A549 (cell line): ENCODE data around the gene RPP30. TPM values are rescaled to one million over a fixed set of nuclear protein-coding genes. Genes with fewer than 3 reads are reported as not detected.

Experiments
- ATAC-seq, 2 experiments: fragments of 200-7000 bp in 1 of 2; fragments of >200 bp in 1 of 2; cut with Nextera tagmentation in 1 of 2; cut with Tn5 transposase in 1 of 2; 3 replicates each; pipeline versions ENCODE4 v1.8.0 to v1.9.1; 2018 to 2020; ENCODE audit warnings: mild to moderate bottlenecking in 1 of 2, moderate library complexity in 1 of 2
- CTCF ChIA-PET: fragments of 300-600 bp; sonication (Branson Sonifier 250); formaldehyde crosslinking; extraction: SDS; loops from one replicate; lab custom pipeline; 2021; ENCODE audit warnings: antibody characterized with exemption, inconsistent platforms; lab: Yijun Ruan, JAX
- POLR2A ChIA-PET: fragments of 350-600 bp; formaldehyde crosslinking; extraction: SDS; loops from one replicate; lab custom pipeline; 2021; ENCODE audit warnings: antibody characterized with exemption, inconsistent platforms; lab: Yijun Ruan, JAX
- DNase-seq, 2 experiments: peaks; one replicate each; pipeline versions ENCODE4 v3.0.0 to v3.0.0-alpha.2; 2011 to 2016; ENCODE audit warnings: low read depth in 1 of 2, low spot score in 1 of 2
- FAIRE-seq: peaks from 2 replicates; lab custom pipeline; 2011; peaks lifted over from hg19 to GRCh38; lab: Jason Lieb, UNC
- H3K27ac ChIP-seq, 2 experiments: fragments of >200 bp; sonication (Bioruptor Twin); formaldehyde crosslinking; 3 replicates each; pipeline ENCODE4 v1.5.1; 2016 to 2017
- H3K4me1 ChIP-seq: fragments of >200 bp; sonication (Bioruptor Twin); formaldehyde crosslinking; 3 replicates; pipeline ENCODE4 v1.6.1; 2016
- H3K4me2 ChIP-seq: fragments of >200 bp; sonication (Bioruptor Twin); formaldehyde crosslinking; 3 replicates; pipeline ENCODE4 v1.6.1; 2016
- H3K4me3 ChIP-seq: fragments of >200 bp; sonication (Bioruptor Twin); formaldehyde crosslinking; 3 replicates; pipeline ENCODE4 v1.5.1; 2016
- H3K9me3 ChIP-seq: fragments of >200 bp; sonication (Bioruptor Twin); formaldehyde crosslinking; 3 replicates; pipeline ENCODE4 v1.6.1; 2016
- BHLHE40 ChIP-seq: IDR thresholded peaks from 2 replicates; pipeline ENCODE4 v1.6.1; 2012; ENCODE audit warnings: low read depth, low read length, inconsistent platforms
- CBX8 ChIP-seq: fragments of 200-600 bp; sonication (generic); IDR thresholded peaks from 2 replicates; pipeline ENCODE4 v1.6.1; 2016
- CEBPB ChIP-seq, 2 experiments: fragments of >200 bp in 1 of 2; sonication (Bioruptor Twin) in 1 of 2; formaldehyde crosslinking in 1 of 2; IDR thresholded peaks; 2 replicates each; pipeline ENCODE4 v1.6.1; 2012 to 2016
- CHD2 ChIP-seq: fragments of 150-350 bp; IDR thresholded peaks from 2 replicates; pipeline ENCODE4 v1.6.1; 2014; ENCODE audit warnings: low read length; ENCODE audit not compliant: partially characterized antibody
- CHD4 ChIP-seq: fragments of 200-600 bp; sonication (generic); IDR thresholded peaks from 2 replicates; pipeline ENCODE4 v1.6.1; 2016; ENCODE audit warnings: antibody characterized with exemption, mild to moderate bottlenecking, borderline replicate concordance
- FOXS1 ChIP-seq: fragments of 250-450 bp; sonication (Bioruptor Pico); IDR thresholded peaks from 2 replicates; pipeline ENCODE4 v1.5.0; 2020; ENCODE audit warnings: mild to moderate bottlenecking, moderate library complexity
- HEYL ChIP-seq: fragments of 250-450 bp; sonication (Bioruptor Pico); IDR thresholded peaks from 2 replicates; pipeline ENCODE4 v1.8.0; 2021; ENCODE audit warnings: mild to moderate bottlenecking, moderate library complexity
- JUNB ChIP-seq: fragments of >200 bp; sonication (Bioruptor Twin); formaldehyde crosslinking; IDR thresholded peaks from 2 replicates; pipeline ENCODE4 v1.6.1; 2016
- KDM5A ChIP-seq: fragments of 200-600 bp; sonication (generic); IDR thresholded peaks from 2 replicates; pipeline ENCODE4 v1.6.1; 2016; ENCODE audit warnings: antibody characterized with exemption, mild to moderate bottlenecking
- MAFK ChIP-seq: fragments of 450-650 bp; IDR thresholded peaks from 2 replicates; pipeline ENCODE4 v1.6.1; 2014; ENCODE audit not compliant: partially characterized antibody
- MAZ ChIP-seq: fragments of 150-350 bp; IDR thresholded peaks from 2 replicates; pipeline ENCODE4 v1.6.1; 2014; ENCODE audit warnings: antibody characterized with exemption, low read depth, low read length, borderline replicate concordance
- NFE2L2 ChIP-seq: fragments of 150-350 bp; conservative IDR thresholded peaks from 2 replicates; pipeline ENCODE4 v1.6.1; 2014; ENCODE audit warnings: low read length
- PHF8 ChIP-seq: fragments of 200-600 bp; sonication (generic); IDR thresholded peaks from 2 replicates; pipeline ENCODE4 v1.6.1; 2016; ENCODE audit warnings: low read depth, mild to moderate bottlenecking, antibody characterized with exemption, moderate library complexity, borderline replicate concordance
- POLR2AphosphoS2 ChIP-seq: conservative IDR thresholded peaks from 2 replicates; pipeline ENCODE4 v1.6.1; 2012; ENCODE audit warnings: low read length, improper control_type of control experiment, inconsistent platforms
- RFX5 ChIP-seq: fragments of 450-650 bp; IDR thresholded peaks from 2 replicates; pipeline ENCODE4 v1.7.1; 2014; ENCODE audit warnings: antibody characterized with exemption, mild to moderate bottlenecking, moderate library complexity
- SMC3 ChIP-seq: fragments of >200 bp; sonication (Bioruptor Twin); formaldehyde crosslinking; IDR thresholded peaks from 3 replicates; pipeline ENCODE4 v1.6.1; 2018; ENCODE audit warnings: inconsistent platforms
- ZC3H11A ChIP-seq: fragments of 450-650 bp; IDR thresholded peaks from 2 replicates; pipeline ENCODE4 v1.6.1; 2014; ENCODE audit warnings: antibody characterized with exemption, mild to moderate bottlenecking
- ZFP36 ChIP-seq: fragments of 450-650 bp; IDR thresholded peaks from 2 replicates; pipeline ENCODE4 v1.6.1; 2014; ENCODE audit warnings: borderline replicate concordance; ENCODE audit not compliant: partially characterized antibody
- ZNF302 ChIP-seq: fragments of 250-450 bp; sonication (Bioruptor Pico); IDR thresholded peaks from 2 replicates; pipeline ENCODE4 v1.9.0; 2021; ENCODE audit warnings: inconsistent platforms, mild to moderate bottlenecking, moderate library complexity
- WGBS: methylation state at CpG from one replicate; pipeline ENCODE4 v1.1.6; 2017; ENCODE audit errors: missing lambda C conversion rate; 5-methylcytosine and 5-hydroxymethylcytosine counted together
- polyA plus RNA-seq, 4 experiments: library from polyadenylated mRNA; depleted of rRNA in 3 of 4; stranded (reverse); fragments of >200 nt; fragmentation: RNase III in 1 of 4; extraction: RNeasy Plus Mini Kit Qiagen cat#74134 plus additional on column Dnase treatment in 1 of 4; gene quantifications; 2 replicates in 3 of 4; 3 replicates in 1 of 4; pipeline ENCODE4 v1.2.3, GENCODE V29; 2011 to 2017

RPP30 gene
- polyA plus RNA-seq, 2 of the 4 experiments (the other 2 are of a cell fraction): 54.3 to 70.9 TPM

DNA sequence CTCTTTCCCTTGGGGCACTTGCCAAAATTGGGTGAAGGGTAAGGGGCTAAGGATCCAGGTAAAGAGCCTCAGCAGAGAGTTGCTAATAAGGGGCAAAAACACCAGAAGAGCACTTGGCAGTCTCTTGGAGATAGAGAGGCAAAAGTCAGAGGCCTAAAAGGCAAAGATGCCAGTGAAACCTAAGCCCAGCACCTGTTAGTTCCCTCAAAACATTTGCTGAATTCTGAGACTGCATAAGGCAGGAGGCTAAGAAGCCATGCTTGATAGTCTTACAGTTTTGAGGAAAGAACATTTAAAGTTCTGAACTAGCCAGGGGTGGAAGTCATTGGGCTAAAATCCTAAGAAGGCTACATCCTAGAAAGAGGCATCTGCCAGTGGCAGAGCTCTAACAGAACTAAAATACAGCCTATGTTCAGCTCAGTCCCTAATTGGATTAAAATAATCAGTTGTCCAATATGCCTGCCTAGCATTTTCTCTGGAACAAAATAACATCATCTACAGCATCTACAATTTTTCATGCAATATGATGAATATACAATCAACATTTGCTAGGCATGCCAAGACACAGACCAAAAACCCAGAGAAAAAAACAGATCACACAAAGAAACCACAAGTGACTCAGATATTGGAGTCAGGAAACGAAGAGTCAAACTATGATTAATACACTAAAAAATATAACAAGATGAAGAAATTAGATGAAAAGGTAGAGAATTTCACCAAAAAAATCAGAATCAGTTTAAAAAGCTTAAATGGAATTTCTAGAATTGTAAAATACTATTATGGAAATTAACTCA, 21.6 kb upstream of the RPP30 start (continued):
- TF ChIP-seq POLR2AphosphoS2 (no peak), JUNB (no peak), CHD2 (no peak), HEYL (CRISPR knock-in tag) (no peak), SMC3 (no peak), BHLHE40 (no peak), PHF8 (no peak)
- TF ChIP-seq, all 56 proteins: peak for 0

GRCh38 chr10:90855126-90855525, 16.6 kb upstream of the RPP30 start:
- CTCF ChIA-PET: interaction anchor here (1.1 to 1.5 kb wide), 2 partner anchors 24 to 61 kb away, joined by 3 to 4 read pairs; no protein-coding TSS in a partner anchor
- ATAC-seq: no peak
- POLR2A ChIA-PET: no interaction called here
- H3K27ac ChIP-seq: no peak overlapping the region
- no peak for TF ChIP-seq FOXS1 (CRISPR knock-in tag)
- peak; percentile 22; the same call in 1 of the 2 replicates for TF ChIP-seq CBX8
- H3K9me3 ChIP-seq: peaks cover 20% of the 10 kb centered on the region
- no peak for DNase-seq
- H3K4me3 ChIP-seq: no peak overlapping the region
- no peak overlapping the region for H3K4me2 ChIP-seq
- H3K4me1 ChIP-seq: peaks cover 11% of the 10 kb centered on the region; the same call in 2 of the 3 replicates
- FAIRE-seq: no peak
- WGBS: 19% methylated on average over 3 of the region's 3 CpGs

DNA sequence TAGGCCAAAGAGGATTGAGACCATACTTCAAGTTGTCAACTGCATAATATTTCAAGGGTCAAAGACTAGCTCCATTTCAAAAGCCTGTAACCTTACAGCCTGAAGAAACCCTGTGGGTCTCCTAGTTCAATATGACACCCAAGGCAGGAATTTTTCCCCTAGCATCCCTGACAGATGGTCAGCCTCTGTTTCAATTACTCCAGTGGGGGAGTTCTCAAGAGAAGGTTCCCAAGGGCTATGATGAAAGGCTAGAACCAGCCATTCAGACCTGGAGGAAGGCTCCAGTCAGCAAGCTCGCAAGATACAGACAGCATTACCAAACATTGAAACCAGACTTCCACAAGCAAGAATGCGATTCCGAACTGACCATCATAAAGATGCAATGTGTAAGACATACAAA, 15.5 kb upstream of the RPP30 start:
- FAIRE-seq: no peak
- H3K9me3 ChIP-seq: peaks cover 9% of the 10 kb centered on the region
- no peak for TF ChIP-seq ZNF302 (CRISPR knock-in tag)
- no peak for TF ChIP-seq ZFP36
- no peak for TF ChIP-seq CEBPB (IDR thresholded peaks at IDR 0.05)
- no peak for TF ChIP-seq MAFK
- DNase-seq: no peak
- POLR2A ChIA-PET: no interaction called here
- H3K27ac ChIP-seq: no peak overlapping the region
- CTCF ChIA-PET: interaction anchor here (0.9 to 2.7 kb wide), 8 partner anchors 9 to 113 kb away, joined by 3 to 13 read pairs (median 4); partner anchors contain the start of gene RPP30
- no peak overlapping the region for H3K4me2 ChIP-seq
- WGBS: 96% methylated on average over 3 of the region's 3 CpGs
- ATAC-seq: no peak
- peaks cover 11% of the 10 kb centered on the region; the same call in 2 of the 3 replicates for H3K4me1 ChIP-seq
- no peak overlapping the region for H3K4me3 ChIP-seq

DNA sequence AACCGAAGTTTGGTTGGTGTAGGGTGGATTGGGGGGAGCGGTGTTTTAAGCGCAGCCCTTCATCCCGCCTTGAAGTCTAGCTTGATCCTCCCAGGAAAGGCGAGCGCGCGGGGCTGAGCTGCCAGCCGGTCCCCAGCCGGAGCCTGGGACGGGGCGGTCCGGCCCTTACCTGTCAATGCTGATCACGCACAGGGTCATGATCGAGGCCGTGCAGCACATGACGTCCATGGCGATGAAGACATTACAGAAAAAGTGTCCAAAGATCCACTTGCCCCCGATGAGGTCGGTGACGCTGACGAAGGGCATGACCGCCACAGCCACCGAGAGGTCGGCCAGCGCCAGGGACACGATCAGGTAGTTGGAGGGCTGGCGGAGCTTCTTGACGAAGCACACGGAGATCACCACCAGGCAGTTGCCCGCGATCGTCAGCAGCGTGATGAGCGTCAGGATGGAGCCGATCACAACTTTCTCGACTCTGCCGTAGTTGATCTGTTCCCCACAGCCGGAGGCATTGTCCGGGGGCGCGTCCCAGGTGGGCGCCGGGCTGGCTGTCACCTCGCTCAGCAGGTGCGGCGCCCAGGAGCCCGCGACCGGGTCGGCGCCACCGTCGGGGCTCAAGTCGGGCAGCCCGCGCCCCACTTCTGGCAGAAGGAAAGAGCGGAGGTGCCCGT, 14.7 kb upstream of the RPP30 start:
- CTCF ChIA-PET: interaction anchor here (0.9 to 2.7 kb wide), 9 partner anchors 10 to 1211 kb away, joined by 3 to 13 read pairs (median 3); partner anchors contain the start of gene RPP30
- TF ChIP-seq CHD4: no peak
- no peak for TF ChIP-seq SMC3
- TF ChIP-seq MAZ: no peak
- TF ChIP-seq RFX5: no peak
- no peak for TF ChIP-seq ZC3H11A
- TF ChIP-seq KDM5A: no peak
- no peak for TF ChIP-seq NFE2L2
- 88% methylated on average over 32 of the region's 59 CpGs for WGBS
- ATAC-seq (peak in 1 of 2 experiments; percentile 21; a peak in 3 of 6 replicates), DNase-seq (no peak), FAIRE-seq (no peak)
- peak overlapping the region; percentile 21 to 85; a peak in 4 of 6 replicates for H3K27ac ChIP-seq
- H3K9me3 ChIP-seq: peaks cover 2% of the 10 kb centered on the region
- H3K4me2 ChIP-seq: peak overlapping the region; percentile 76
- H3K4me1 ChIP-seq: peaks cover 11% of the 10 kb centered on the region; the same call in 2 of the 3 replicates
- H3K4me3 ChIP-seq: peak overlapping the region; percentile 54
- POLR2A ChIA-PET: no interaction called here
